HEK293T (cell line): ENCODE measurements around the gene RERGL.
"Not testable (repeated sequence)": the region's sequence is repeated elsewhere in the genome, so short reads cannot be mapped to it uniquely, and the experiment has no call there.

Experiments used
- BHLHE40 ChIP-seq: fragments of 450-650 bp; IDR thresholded peaks from 2 replicates; pipeline ENCODE4 v1.6.1; 2016; ENCODE audit warnings: mild to moderate bottlenecking, moderate library complexity, borderline replicate concordance
- HDGF ChIP-seq: fragments of 450-650 bp; IDR thresholded peaks from 2 replicates; pipeline ENCODE4 v1.6.1; 2017; ENCODE audit warnings: antibody characterized with exemption, borderline replicate concordance
- SP1 ChIP-seq: fragments of 450-650 bp; IDR thresholded peaks from 2 replicates; pipeline ENCODE4 v1.6.1; 2017
- TARDBP ChIP-seq: fragments of 450-650 bp; IDR thresholded peaks from 2 replicates; pipeline ENCODE4 v1.6.1; 2016

DNA sequence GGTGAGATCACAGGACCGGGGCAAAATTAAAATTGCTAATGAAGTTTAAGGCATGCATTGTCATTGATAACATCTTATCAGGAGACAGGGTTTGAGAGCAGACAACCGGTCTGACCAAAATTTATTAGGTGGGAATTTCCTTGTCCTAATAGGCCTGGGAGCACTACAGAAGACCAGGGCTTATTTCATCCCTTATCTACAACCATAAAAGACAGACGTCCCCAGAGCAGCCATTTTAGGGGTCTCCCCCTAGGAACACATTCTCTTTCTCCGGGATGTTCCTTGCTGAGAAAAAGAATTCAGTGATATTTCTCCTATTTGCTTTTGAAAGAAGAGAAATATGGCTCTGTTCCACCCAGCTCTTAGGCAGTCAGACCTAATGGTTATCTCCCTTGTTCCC is 27.1 kb downstream of the RERGL start:
- TF ChIP-seq SP1, TARDBP, BHLHE40, HDGF: not testable (repeated sequence)
